Neuronal stem cell (in vitro differentiated cells): ENCODE results near the gene TUBA3E.
A peak's percentile ranks its signal among the peaks of the same experiment; 100 is the strongest.
"Not testable (repeated sequence)": the region's sequence is repeated elsewhere in the genome, so short reads cannot be mapped to it uniquely, and the experiment has no call there.

Source experiments
- DNase-seq: peaks from one replicate; pipeline ENCODE4 v3.0.0-alpha.2; 2013; ENCODE audit warnings: low spot score
- H2AFZ ChIP-seq: one replicate; pipeline ENCODE4 v1.6.1; 2013; ENCODE audit warnings: mild to moderate bottlenecking, low read length, inconsistent platforms
- H2AK5ac ChIP-seq: 2 replicates; pipeline ENCODE4 v1.6.1; 2013; ENCODE audit warnings: low read depth, mild to moderate bottlenecking, inconsistent platforms, low read length, moderate library complexity, mixed read lengths
- H2BK120ac ChIP-seq: 2 replicates; pipeline ENCODE4 v1.6.1; 2013; ENCODE audit warnings: low read depth, mild to moderate bottlenecking, inconsistent platforms, low read length, moderate library complexity, mixed read lengths
- H2BK12ac ChIP-seq: one replicate; pipeline ENCODE4 v1.6.1; 2013; ENCODE audit warnings: low read length, inconsistent platforms
- H2BK15ac ChIP-seq: 2 replicates; pipeline ENCODE4 v1.6.1; 2013; ENCODE audit warnings: mild to moderate bottlenecking, low read length, inconsistent platforms, mixed read lengths
- H2BK5ac ChIP-seq: one replicate; pipeline ENCODE4 v1.6.1; 2013; ENCODE audit warnings: inconsistent platforms, mild to moderate bottlenecking, low read length, moderate library complexity
- H3K14ac ChIP-seq: one replicate; pipeline ENCODE4 v1.6.1; 2013; ENCODE audit warnings: low read length, inconsistent platforms
- H3K18ac ChIP-seq: 2 replicates; pipeline ENCODE4 v1.6.1; 2013; ENCODE audit warnings: low read length, inconsistent platforms
- H3K23ac ChIP-seq: 2 replicates; pipeline ENCODE4 v1.6.1; 2013; ENCODE audit warnings: low read depth, mild to moderate bottlenecking, mixed read lengths, low read length, inconsistent platforms; ENCODE audit not compliant: poor library complexity
- H3K27ac ChIP-seq: replicated peaks from 3 replicates; pipeline ENCODE4 v1.5.1; 2013; ENCODE audit warnings: low read length, inconsistent platforms
- H3K27me3 ChIP-seq, 3 experiments: 2 replicates each; pipeline ENCODE4 v1.6.1; 2013; ENCODE audit warnings: low read length in 3 of 3, mild to moderate bottlenecking in 2 of 3, inconsistent platforms in 1 of 3, low read depth in 1 of 3, mixed read lengths in 1 of 3, moderate library complexity in 1 of 3; ENCODE audit not compliant: control insufficient read depth in 3 of 3, insufficient read depth in 3 of 3
- H3K36me3 ChIP-seq, 2 donors: replicated peaks in 1 of 2; 2 replicates each; pipeline ENCODE4 v1.6.1; 2013; ENCODE audit warnings: low read length in 2 of 2; ENCODE audit not compliant: control insufficient read depth in 2 of 2, insufficient read depth in 2 of 2
- H3K4ac ChIP-seq: 2 replicates; pipeline ENCODE4 v1.6.1; 2013; ENCODE audit warnings: inconsistent platforms, mild to moderate bottlenecking, low read length, moderate library complexity
- H3K4me1 ChIP-seq, 2 donors: 1 replicate in 1 of 2; 2 replicates in 1 of 2; pipeline ENCODE4 v1.6.1; 2013; ENCODE audit warnings: low read length in 2 of 2, low read depth in 1 of 2; ENCODE audit not compliant: control insufficient read depth in 2 of 2, insufficient read depth in 1 of 2
- H3K4me2 ChIP-seq: one replicate; pipeline ENCODE4 v1.6.1; 2013; ENCODE audit warnings: mild to moderate bottlenecking, low read length, inconsistent platforms; ENCODE audit not compliant: insufficient read depth, poor library complexity, severe bottlenecking
- H3K4me3 ChIP-seq, 2 donors: 2 replicates each; pipeline ENCODE4 v1.5.1; 2013; ENCODE audit warnings: low read length in 2 of 2, mild to moderate bottlenecking in 2 of 2, inconsistent platforms in 1 of 2, moderate library complexity in 1 of 2
- H3K79me1 ChIP-seq: one replicate; pipeline ENCODE4 v1.6.1; 2013; ENCODE audit warnings: low read depth, mild to moderate bottlenecking, inconsistent platforms, low read length, moderate library complexity
- H3K9ac ChIP-seq: one replicate; pipeline ENCODE4 v1.6.1; 2013; ENCODE audit warnings: mild to moderate bottlenecking, low read depth, low read length, inconsistent platforms; ENCODE audit not compliant: poor library complexity
- H3K9me3 ChIP-seq, 2 donors: replicated peaks in 1 of 2; 2 replicates each; pipeline versions ENCODE3 to v1.6.1; 2013; ENCODE audit warnings: low read length in 2 of 2, mild to moderate bottlenecking in 2 of 2, inconsistent platforms in 1 of 2, low read depth in 1 of 2, mixed read lengths in 1 of 2, moderate library complexity in 1 of 2; ENCODE audit not compliant: control insufficient read depth in 2 of 2, insufficient read depth in 1 of 2
- H4K8ac ChIP-seq: one replicate; pipeline ENCODE4 v1.6.1; 2013; ENCODE audit warnings: low read depth, mild to moderate bottlenecking, inconsistent platforms, low read length, moderate library complexity
- H4K91ac ChIP-seq: one replicate; pipeline ENCODE4 v1.6.1; 2013; ENCODE audit warnings: low read length, low read depth, mild to moderate bottlenecking, inconsistent platforms; ENCODE audit not compliant: poor library complexity
- WGBS, 2 donors: extraction: QIAGEN DNeasy Blood & Tissue Kit; methylation state at CpG; one replicate each; pipeline ENCODE4 v1.1.7; 2013; ENCODE audit warnings: missing lambda C conversion rate in 2 of 2, mixed read lengths in 1 of 2; ENCODE audit not compliant: insufficient read length in 2 of 2, insufficient replicate concordance in 1 of 2; ENCODE audit errors: extremely low coverage in 2 of 2; 5-methylcytosine and 5-hydroxymethylcytosine counted together

The TUBA3E gene

GRCh38 chr2:130150181-130151144, 47.8 kb downstream of the TUBA3E start:
- no peak overlapping the region for H4K8ac ChIP-seq
- no peak overlapping the region for H2AK5ac ChIP-seq
- no peaks in the 10 kb centered on the region for H3K9me3 ChIP-seq
- no peak overlapping the region for H2BK120ac ChIP-seq
- H3K4me2 ChIP-seq: no peak overlapping the region
- H3K23ac ChIP-seq: no peak overlapping the region
- no peak overlapping the region for H3K4me3 ChIP-seq
- H3K27me3 ChIP-seq: no peaks in the 10 kb centered on the region
- H3K9ac ChIP-seq: no peak overlapping the region
- WGBS, 2 donors: no CpG with 5 or more reads among the region's 23 CpGs
- H3K27ac ChIP-seq: no peak overlapping the region
- H3K4ac ChIP-seq: no peak overlapping the region
- H3K4me1 ChIP-seq: no peaks in the 10 kb centered on the region
- no peak overlapping the region for H3K18ac ChIP-seq
- H2BK15ac ChIP-seq: no peak overlapping the region
- H2AFZ ChIP-seq: no peak overlapping the region
- peaks cover 10 to 38% of the 10 kb centered on the region in 2 donors for H3K36me3 ChIP-seq
- H4K91ac ChIP-seq: no peak overlapping the region
- H3K14ac ChIP-seq: no peak overlapping the region
- H3K79me1 ChIP-seq: peaks cover 2% of the 10 kb centered on the region
- DNase-seq: no peak
- no peak overlapping the region for H2BK5ac ChIP-seq
- H2BK12ac ChIP-seq: no peak overlapping the region

- DNase-seq, H2BK12ac ChIP-seq, H3K79me1 ChIP-seq, H2BK120ac ChIP-seq, H3K4me2 ChIP-seq, H3K4me1 ChIP-seq, H4K8ac ChIP-seq, H3K9me3 ChIP-seq, H2BK15ac ChIP-seq, H3K27me3 ChIP-seq, H3K4ac ChIP-seq, H3K23ac ChIP-seq, H2AK5ac ChIP-seq, H3K4me3 ChIP-seq, H3K9ac ChIP-seq, H3K27ac ChIP-seq, H3K18ac ChIP-seq, H3K14ac ChIP-seq, H2BK5ac ChIP-seq, H4K91ac ChIP-seq, H2AFZ ChIP-seq: not testable (repeated sequence)
- no CpG with 5 or more reads among the region's 6 CpGs for WGBS, 2 donors
- peaks cover 10 to 22% of the 10 kb centered on the region in 2 donors for H3K36me3 ChIP-seq
Measured at GRCh38 chr2:130148515-130148914, 49.7 kb downstream of the TUBA3E start.

- peak; percentile 44 for DNase-seq
- H3K27me3 ChIP-seq: not testable (repeated sequence)
- no CpG with 5 or more reads among the region's 30 CpGs for WGBS, 2 donors
Measured at GRCh38 chr2:130145006-130145414, 53.2 kb downstream of the TUBA3E start, which contains the start of gene CCDC74B. CCDC74B (minus strand) TSS chr2:130145112; CDS start chr2:130144996, 116 bp downstream.

GRCh38 chr2:130143266-130144039, 54.8 kb downstream of the TUBA3E start:
- not testable (repeated sequence) for H3K18ac ChIP-seq, DNase-seq, H3K4ac ChIP-seq, H3K79me1 ChIP-seq, H2BK12ac ChIP-seq, H3K36me3 ChIP-seq, H4K91ac ChIP-seq, H2BK15ac ChIP-seq, H2AFZ ChIP-seq, H3K4me3 ChIP-seq, H2BK120ac ChIP-seq, H3K14ac ChIP-seq, H3K27me3 ChIP-seq, H3K4me1 ChIP-seq, H3K4me2 ChIP-seq, H3K27ac ChIP-seq, H3K9me3 ChIP-seq, H3K23ac ChIP-seq
- Histone ChIP-seq H2BK5ac (peak overlapping the region; percentile 22), H4K8ac (peak overlapping the region; percentile 52), H2AK5ac (peak overlapping the region; percentile 53), H3K9ac (peak overlapping the region; percentile 2)
- no CpG with 5 or more reads among the region's 28 CpGs for WGBS, 2 donors

More at GRCh38 chr2:130145006-130145414, 53.2 kb downstream of the TUBA3E start, which contains the start of gene CCDC74B:
- not testable (repeated sequence) for H3K79me1 ChIP-seq, H3K4ac ChIP-seq, H3K14ac ChIP-seq, H3K36me3 ChIP-seq, H2BK5ac ChIP-seq, H2BK120ac ChIP-seq, H3K23ac ChIP-seq, H2AK5ac ChIP-seq, H4K8ac ChIP-seq, H3K27ac ChIP-seq, H3K9ac ChIP-seq, H3K18ac ChIP-seq, H3K9me3 ChIP-seq, H4K91ac ChIP-seq, H2BK12ac ChIP-seq, H2BK15ac ChIP-seq, H3K4me1 ChIP-seq
- Histone ChIP-seq H2AFZ (peak within 1 kb of the TSS; percentile 89), H3K4me2 (peak within 1 kb of the TSS; percentile 37), H3K4me3 (peak within 1 kb of the TSS; percentile 33 to 73)
